NB4 (cell line): Measurements from ENCODE around the gene TYW1.
"Not testable (repeated sequence)": the region's sequence is repeated elsewhere in the genome, so short reads cannot be mapped to it uniquely, and the experiment has no call there.

Source experiments
- DNase-seq: peaks from one replicate; pipeline ENCODE4 v3.0.0; 2010; ENCODE audit warnings: low read depth
- H3K4me3 ChIP-seq: one replicate; pipeline ENCODE4 v1.5.1; 2011; ENCODE audit warnings: mild to moderate bottlenecking, low read depth, low read length, moderate library complexity
- MYC ChIP-seq: IDR thresholded peaks from 2 replicates; pipeline ENCODE4 v1.6.1; 2011; ENCODE audit warnings: low read depth, low read length
- POLR2A ChIP-seq: IDR thresholded peaks from 2 replicates; pipeline ENCODE4 v1.6.1; 2011; ENCODE audit warnings: mild to moderate bottlenecking; ENCODE audit not compliant: insufficient read length; ENCODE audit errors: extremely low read depth
- TF ChIP-seq, protein P1 (sequence below): IDR thresholded peaks from 2 replicates; pipeline ENCODE4 v1.6.1; 2011; ENCODE audit warnings: low read depth, low read length
- TF ChIP-seq, protein P2 (sequence below): IDR thresholded peaks from one replicate; pipeline ENCODE4 v1.5.1; 2012; ENCODE audit warnings: low read depth, low read length

Gene TYW1

DNA sequence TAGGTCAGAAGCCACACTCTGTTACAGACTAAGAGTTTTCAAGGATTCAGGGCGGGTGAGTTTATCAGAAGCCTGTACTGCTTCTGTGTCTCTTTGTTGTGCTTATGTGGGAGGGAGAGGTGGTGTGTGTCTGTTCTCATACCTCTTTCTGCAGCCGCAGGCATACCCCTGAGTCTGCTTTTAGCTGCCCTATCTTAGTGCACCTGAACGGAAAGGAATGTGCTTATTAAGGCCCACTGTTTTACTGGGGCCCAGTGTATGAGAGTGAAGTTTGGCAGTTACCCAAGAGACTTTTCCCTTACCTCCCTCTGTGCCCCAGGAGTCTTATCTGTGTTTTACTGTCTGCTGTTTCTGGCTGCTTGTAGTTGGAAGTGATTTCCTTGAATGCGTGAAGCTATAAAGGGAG lies 104.3 kb downstream of the TYW1 start:
- H3K4me3 ChIP-seq = no peak overlapping the region
- no peak for DNase-seq
- TF ChIP-seq, protein P1, sequence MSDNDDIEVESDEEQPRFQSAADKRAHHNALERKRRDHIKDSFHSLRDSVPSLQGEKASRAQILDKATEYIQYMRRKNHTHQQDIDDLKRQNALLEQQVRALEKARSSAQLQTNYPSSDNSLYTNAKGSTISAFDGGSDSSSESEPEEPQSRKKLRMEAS = no peak
- TF ChIP-seq, protein P2, sequence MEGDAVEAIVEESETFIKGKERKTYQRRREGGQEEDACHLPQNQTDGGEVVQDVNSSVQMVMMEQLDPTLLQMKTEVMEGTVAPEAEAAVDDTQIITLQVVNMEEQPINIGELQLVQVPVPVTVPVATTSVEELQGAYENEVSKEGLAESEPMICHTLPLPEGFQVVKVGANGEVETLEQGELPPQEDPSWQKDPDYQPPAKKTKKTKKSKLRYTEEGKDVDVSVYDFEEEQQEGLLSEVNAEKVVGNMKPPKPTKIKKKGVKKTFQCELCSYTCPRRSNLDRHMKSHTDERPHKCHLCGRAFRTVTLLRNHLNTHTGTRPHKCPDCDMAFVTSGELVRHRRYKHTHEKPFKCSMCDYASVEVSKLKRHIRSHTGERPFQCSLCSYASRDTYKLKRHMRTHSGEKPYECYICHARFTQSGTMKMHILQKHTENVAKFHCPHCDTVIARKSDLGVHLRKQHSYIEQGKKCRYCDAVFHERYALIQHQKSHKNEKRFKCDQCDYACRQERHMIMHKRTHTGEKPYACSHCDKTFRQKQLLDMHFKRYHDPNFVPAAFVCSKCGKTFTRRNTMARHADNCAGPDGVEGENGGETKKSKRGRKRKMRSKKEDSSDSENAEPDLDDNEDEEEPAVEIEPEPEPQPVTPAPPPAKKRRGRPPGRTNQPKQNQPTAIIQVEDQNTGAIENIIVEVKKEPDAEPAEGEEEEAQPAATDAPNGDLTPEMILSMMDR = no peak
- TF ChIP-seq POLR2A (no peak), MYC (no peak)

DNA sequence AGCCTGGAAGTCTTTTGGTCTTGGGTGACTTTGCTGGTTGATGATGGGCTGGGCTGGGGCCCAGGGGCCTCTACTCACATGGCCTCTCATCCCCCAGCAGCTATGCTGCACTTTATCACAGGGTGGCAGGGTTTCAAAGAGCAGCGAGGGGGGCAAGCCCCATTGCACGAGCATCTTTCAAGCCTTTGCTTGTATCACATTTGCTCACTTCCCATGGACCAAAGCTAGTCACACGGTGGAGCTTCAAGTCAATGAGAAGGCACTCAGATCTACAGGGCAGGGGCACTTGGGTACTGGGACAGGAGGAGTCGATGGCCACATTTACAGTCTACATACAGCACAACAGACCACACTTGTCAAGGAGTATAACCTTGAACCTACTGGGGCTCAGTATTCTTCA lies 108.3 kb downstream of the TYW1 start:
- DNase-seq = peak; percentile 6
- not testable (repeated sequence) for H3K4me3 ChIP-seq

DNA sequence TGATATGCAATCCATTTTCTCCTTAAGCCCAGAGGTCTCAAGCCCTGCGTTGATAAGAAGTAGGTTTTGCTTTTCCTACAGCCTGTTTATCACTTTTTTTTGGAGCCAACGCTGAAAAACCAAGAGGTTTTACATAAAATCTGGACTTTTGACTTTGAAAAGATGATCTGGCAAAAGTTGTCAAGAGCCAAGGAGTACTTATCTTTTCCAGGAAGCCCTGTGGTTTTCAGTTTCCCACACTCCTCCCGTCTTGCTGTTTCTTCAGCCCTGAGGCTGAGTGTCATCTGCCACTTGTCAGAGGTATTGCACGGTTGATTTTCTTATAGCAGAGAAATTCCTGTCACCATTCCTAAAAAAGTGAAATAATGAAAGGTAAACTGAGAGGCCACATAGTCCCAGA lies 108.7 kb downstream of the TYW1 start:
- no peak for TF ChIP-seq MYC
- TF ChIP-seq, protein P1 = no peak
- no peak for TF ChIP-seq POLR2A
- H3K4me3 ChIP-seq = no peak overlapping the region
- peak; percentile 55 for DNase-seq

DNA sequence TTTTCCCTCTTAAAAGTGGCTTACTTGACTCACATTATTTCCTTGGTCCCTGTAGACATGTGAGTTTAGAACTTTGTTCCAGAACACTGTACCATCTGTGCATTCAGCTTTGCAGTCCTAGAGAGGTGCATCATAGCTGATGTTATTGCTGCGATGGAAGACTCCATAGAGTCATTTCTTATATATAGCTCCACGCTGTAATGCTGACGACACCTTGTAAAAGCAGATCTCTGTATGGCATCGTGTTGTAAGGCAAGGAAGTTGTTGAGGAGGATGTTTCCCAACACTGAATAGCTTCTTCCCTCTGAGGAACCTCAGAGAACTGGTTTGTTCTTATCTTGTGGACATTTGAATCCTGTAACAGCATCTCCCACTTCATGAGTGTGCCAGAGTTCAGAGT lies 109.6 kb downstream of the TYW1 start:
- not testable (repeated sequence) for H3K4me3 ChIP-seq
- peak; percentile 52 for DNase-seq

DNA sequence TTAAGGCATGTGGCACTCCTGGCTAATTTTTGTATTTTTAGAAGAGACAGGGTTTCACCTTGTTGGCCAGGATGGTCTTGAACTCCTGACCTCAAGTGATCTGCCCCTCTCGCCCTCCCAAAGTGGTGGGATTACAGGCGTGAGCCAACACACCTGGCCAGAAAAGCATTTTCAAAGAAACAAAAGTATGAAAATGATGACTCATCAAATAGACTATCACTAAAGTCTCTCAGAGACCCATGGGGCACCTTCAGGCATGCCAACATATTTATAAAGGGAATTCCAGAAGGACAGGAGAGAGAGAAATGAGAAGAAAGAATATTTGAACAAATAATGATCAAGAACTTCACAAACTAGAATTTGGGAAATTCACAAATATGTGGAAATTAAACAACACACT lies 114.7 kb downstream of the TYW1 start:
- DNase-seq, H3K4me3 ChIP-seq: not testable (repeated sequence)

DNA sequence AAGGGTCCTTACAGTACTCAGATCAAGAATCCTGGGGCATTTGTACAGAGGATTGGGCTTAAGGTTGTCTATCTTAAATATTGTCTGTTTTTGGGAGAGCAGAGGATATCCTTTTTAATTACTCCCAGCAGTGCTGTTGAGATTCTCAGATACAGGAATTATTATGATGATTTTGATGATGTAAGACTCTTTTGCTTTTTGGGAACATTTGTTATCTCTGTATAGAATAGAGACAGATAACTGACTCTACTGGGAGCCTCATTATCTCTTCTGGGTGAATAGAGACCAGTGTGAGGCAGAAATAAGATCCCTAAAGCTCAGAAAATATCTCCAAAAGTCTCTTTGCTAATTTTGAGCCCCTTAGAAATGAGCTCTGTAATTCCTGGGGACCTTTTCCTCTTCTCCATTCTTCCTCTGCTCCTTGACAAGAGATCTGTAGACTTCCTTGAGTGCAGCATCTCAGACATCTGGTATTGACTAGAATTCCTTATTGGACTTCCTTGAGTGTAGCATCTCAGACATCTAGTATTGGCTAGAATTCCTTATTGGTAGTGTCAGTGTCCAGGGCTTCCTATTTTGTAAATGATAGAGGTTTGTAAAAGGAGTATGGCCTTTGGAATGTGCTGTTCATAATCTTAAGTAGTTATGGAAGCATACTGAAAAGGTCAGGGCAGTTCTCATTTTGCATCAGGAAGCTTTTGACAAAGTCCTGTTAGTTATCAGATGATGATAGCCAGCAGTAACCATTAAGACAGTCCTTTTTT lies 118.0 kb downstream of the TYW1 start:
- not testable (repeated sequence) for DNase-seq

DNA sequence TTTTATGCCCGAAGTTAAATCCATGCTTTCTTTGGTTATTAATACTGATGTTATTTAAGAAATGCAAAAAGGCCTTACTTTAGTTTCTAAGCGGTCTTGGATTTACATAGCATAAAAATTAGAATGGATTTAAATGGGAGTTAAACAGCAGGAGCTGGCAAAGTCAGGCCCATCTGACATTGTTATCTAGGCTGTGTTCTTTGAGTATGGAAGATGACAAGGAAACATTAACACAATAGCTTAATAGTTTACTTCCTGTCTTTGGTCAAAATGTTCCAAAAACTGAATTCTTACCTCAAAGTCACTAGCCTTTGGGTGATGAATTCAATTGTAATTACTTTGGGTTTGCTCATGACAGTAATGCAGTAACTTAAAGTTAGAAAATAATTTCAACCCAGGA lies 123.9 kb downstream of the TYW1 start:
- not testable (repeated sequence) for H3K4me3 ChIP-seq, DNase-seq

More for the DNA sequence above, 118.0 kb downstream of the TYW1 start:
- not testable (repeated sequence) for H3K4me3 ChIP-seq

DNA sequence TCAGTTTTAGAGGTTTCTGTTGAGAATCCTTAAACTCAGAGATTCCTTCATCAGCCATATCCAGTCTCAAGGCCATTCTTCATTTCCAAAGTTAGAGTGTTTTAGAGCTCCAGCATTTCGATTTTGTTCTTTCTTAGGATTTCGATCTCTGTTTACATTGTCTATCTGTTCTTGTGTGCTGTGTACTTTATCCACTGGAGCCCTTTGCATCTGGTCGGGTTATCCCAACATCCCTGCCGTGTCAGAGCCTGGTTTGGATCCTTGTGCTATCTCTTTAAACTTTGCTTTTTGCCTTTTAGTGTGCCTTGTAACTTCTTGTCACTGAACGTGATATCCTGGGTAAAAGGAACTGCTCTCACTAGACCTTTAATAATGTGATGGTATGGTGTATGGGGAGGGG lies 131.6 kb downstream of the TYW1 start:
- not testable (repeated sequence) for DNase-seq, H3K4me3 ChIP-seq

DNA sequence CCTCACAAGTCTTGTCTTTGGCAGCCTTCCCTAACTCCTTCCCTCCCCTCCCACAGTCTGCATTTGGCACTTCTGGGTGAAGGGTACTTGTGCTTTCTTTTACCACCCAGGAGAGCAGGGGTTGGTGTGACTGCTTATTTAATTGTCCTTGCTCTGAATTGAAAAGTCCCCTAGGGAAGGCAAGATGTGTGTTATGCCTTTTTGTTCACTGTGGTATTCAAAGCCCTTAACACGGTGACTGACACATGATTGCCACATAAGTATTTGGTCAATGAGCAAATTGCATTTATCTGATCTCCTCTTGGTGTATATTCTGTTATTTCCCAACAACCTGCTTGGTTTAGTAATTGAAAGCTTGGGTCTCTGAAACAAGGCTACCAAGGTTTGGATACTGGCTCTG lies 134.1 kb downstream of the TYW1 start:
- H3K4me3 ChIP-seq = not testable (repeated sequence)
- DNase-seq = peak; percentile 59

DNA sequence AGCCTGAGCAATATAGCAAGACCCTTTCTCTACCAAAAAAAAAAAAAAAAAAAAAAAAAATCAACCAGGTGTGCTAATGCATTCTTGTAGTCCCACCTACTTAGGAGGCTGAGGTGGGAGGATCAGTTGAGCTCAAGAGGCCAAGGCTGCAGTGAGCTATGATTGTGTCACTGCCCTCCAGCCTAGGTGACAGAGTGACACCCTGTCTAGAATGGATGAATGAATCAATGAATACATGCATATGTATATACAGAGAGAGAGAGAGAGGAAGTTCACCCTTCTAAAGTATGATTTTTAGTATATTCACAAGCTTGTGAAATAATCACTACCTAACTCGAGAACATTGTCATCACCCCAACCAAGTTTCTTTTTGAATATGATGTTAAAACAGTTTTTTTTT lies 138.3 kb downstream of the TYW1 start:
- DNase-seq, H3K4me3 ChIP-seq: not testable (repeated sequence)

DNA sequence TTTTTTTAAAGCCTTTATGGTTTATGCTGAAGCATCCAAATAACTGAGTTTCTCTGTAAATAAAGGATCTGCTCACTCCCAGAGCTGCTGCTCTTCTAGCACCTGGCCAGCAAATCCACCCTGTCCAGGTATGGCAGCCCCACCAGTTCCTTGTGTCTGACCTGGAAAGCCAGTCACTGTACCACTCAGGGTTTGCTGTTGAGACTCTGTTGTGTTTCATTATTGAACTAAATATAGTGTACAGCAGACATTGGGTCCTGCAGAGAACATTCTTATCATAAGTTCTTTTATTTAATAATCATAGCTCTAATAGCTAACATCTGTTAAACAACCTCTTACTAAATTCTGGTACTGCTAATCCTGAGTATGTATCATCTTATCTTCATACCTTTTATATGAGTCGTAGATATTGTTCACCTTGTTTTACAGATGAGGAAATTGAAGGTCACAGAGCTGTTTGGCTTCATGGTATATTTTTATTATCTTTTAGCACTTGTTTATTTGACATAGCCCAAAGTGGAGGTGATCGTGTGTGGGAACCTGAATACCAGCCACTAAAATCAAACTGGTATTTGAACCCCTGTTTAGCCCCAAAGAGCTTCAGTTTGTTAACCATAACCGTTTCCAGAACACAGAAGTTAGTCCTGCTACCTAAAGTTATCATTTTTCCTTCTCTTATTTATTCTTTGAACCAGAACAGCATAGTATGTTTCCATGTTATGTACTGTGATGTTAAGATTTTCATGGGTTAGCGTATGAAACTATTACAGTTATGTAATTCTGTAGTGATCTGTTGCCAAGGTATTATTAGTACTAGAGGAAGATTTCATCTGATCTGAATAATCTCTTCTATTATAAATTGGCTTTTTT lies 139.2 kb downstream of the TYW1 start:
- H3K4me3 ChIP-seq, DNase-seq: not testable (repeated sequence)

DNA sequence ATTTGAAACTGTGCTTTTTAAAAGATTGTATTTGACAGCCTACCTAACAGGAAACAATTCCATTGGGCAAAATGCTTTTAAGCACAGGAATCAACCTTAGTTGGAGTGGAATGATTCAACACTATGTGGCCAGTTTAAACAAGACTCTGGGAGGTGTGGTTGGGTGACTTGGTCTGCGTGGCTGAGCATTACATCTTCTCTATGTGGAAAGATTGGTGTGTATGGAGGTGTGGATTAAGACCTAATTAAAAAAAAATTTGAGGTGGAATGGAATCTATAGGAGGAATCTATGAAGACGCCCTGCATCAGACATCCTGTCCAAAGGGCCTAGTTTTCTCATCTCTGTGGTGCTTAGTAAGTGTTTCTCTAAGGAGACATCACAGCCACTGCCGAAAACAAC lies 140.9 kb downstream of the TYW1 start:
- H3K4me3 ChIP-seq, DNase-seq: not testable (repeated sequence)

DNA sequence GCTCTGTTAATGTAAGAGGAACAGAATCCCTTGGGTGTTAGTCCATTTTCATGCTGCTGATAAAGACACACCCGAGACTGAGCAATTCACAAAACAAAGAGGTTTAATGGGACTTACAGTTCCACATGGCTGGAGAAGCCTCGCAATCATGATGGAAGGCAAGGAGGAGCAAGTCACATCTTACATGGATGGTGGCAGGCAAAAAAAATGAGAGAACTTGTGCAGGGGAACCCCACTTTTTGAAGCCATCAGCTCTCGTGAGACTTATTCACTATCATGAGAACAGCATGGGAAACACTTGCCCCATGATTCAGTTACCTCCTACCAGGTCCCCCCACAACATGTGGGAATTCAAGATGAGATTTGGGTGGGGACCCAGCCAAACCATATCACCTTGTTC lies 143.2 kb downstream of the TYW1 start:
- not testable (repeated sequence) for DNase-seq, H3K4me3 ChIP-seq

DNA sequence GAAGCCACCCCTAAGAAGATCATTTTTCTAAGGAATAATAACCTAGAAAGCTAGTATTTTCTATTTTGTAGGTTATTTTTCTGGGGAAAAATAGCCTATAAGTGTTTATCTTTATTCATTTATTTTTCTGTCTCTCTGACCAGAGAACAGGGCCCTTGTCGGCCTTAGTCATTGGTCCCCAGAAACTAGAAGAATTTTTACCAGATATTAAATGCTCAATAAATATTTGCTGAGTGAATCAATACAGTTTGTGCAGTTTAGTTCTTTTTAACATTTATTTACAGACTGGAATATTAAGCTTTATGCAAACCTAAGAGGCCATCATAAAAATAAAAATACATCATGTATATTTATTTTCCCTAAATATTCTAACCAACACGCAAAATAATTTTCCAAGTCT lies 144.4 kb downstream of the TYW1 start:
- DNase-seq, H3K4me3 ChIP-seq: not testable (repeated sequence)

DNA sequence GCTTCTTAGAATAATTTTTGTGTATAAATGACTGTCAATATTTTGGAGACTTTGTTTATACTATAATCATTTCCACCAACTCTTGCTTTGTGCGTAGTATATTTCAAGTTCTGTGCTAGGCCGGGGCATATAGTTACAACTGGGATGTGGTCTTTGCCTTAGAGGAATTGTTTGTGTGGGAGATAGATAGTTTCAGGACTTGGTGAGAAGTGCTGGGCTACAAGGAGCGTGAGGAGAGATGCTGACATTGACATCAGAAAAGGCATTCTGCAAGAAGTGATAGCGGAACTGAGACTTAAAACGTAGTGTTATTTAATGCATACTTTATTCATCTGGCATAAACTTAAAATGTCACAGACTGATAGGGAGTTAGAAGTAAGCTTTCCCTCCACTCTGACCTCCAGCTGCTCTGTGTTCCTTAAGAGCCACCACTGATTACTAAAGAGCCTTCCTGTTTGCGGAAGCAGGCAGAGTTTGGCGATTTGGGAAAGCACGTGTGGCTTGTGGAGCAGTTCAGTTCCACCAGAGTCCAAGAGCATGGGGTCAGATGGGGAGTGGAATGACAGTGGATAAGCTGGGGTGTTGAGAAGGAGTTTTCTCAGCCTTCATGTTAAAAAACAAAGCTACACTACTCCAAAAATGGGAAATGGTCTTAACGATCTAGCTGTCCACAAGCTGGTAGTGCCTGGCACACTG lies 146.6 kb downstream of the TYW1 start:
- DNase-seq, H3K4me3 ChIP-seq: not testable (repeated sequence)

DNA sequence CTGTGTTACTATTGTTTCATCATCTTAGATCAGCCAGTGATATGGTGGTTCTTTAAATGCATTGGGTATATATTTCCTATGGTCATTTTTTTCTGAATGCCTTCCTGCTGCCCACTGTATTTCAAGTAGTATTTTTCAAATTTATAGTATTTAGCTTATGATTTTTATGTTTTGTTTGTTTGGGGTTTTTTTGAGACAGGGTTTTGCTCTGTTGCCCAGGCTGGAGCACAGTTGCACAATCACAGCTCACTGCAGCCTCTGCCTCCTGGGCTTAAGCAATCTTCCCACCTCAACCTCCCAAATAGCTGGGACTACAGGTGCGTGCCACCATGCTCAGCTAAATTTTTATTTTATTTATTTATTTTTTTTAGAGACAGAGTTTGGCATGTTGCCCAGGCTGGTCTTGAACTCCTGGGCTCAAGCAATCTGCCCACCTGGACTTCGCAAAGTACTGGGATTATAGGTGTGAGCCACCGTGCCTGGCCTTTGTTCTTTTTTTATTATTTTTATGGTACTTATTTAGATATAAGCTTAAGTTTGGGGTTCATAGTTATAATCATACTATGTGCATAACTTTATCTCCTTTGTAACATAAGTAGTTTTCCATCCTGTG lies 149.1 kb downstream of the TYW1 start:
- H3K4me3 ChIP-seq, DNase-seq: not testable (repeated sequence)
